Activated CD4-positive, alpha-beta T cell treated with anti-CD3 and anti-CD28 coated beads for 36 hours (primary cell): Measurements from ENCODE around the gene KRTAP12-3. TPM values are rescaled to one million over a fixed set of nuclear protein-coding genes. Genes with fewer than 3 reads are reported as not detected.
"Not testable (repeated sequence)": the region's sequence is repeated elsewhere in the genome, so short reads cannot be mapped to it uniquely, and the experiment has no call there.

ENCODE experiments used
- ATAC-seq: fragments of 200-7000 bp; cut with Tn5 transposase; one replicate; pipeline ENCODE4 v1.10.0; 2021; ENCODE audit warnings: mild to moderate bottlenecking, moderate library complexity
- CTCF ChIA-PET: fragments of 350-600 bp; sonication (Branson Sonifier 250); formaldehyde crosslinking; loops from one replicate; lab custom pipeline; 2021; ENCODE audit warnings: antibody characterized with exemption; lab: Charles Lee
- POLR2A ChIA-PET: fragments of 350-600 bp; sonication (Branson Sonifier 250); formaldehyde crosslinking; loops from one replicate; lab custom pipeline; 2021; ENCODE audit warnings: antibody characterized with exemption, inconsistent platforms; lab: Charles Lee
- DNase-seq: peaks from one replicate; pipeline ENCODE4 v3.0.0-alpha.2; 2020
- H3K27ac Mint-ChIP-seq: one replicate; pipeline ENCODE4 v1.8.0; 2021; ENCODE audit warnings: mixed read lengths
- H3K27me3 Mint-ChIP-seq: one replicate; pipeline ENCODE4 v1.8.0; 2021; ENCODE audit warnings: mixed read lengths
- H3K36me3 Mint-ChIP-seq: one replicate; pipeline ENCODE4 v1.8.0; 2021; ENCODE audit warnings: low read depth, mixed read lengths
- H3K4me1 Mint-ChIP-seq: one replicate; pipeline ENCODE4 v1.8.0; 2021; ENCODE audit warnings: mixed read lengths
- H3K4me3 Mint-ChIP-seq: one replicate; pipeline ENCODE4 v1.8.0; 2021; ENCODE audit warnings: mild to moderate bottlenecking, moderate library complexity, mixed read lengths
- H3K9me3 Mint-ChIP-seq: one replicate; pipeline ENCODE4 v1.8.0; 2021; ENCODE audit warnings: low read depth, mixed read lengths
- intact Hi-C, 2 experiments: fragments of 100-400 bp; cut with DNase I in 1 of 2; cut with micrococcal nuclease in 1 of 2; formaldehyde crosslinking; loops; one replicate each; pipeline versions ENCODE4 v1.14.2 to v1.15.1; 2022 to 2024; cut with DNase I, micrococcal nuclease
- total RNA-seq, 2 experiments: library from RNA; stranded (reverse); gene quantifications; one replicate each; pipeline ENCODE4 v1.2.3, GENCODE V29; 2021

Gene KRTAP12-3
- total RNA-seq, 2 experiments from 2014 or later, result not detected

- H3K4me3 Mint-ChIP-seq, result no peak overlapping the region
- no peak for DNase-seq
- no peak overlapping the region for H3K27ac Mint-ChIP-seq
- ATAC-seq, result no peak
- peaks cover 23% of the 10 kb centered on the region for H3K9me3 Mint-ChIP-seq
- POLR2A ChIA-PET, result no interaction called here
- H3K27me3 Mint-ChIP-seq, result no peaks in the 10 kb centered on the region
- peaks cover 21% of the 10 kb centered on the region for H3K36me3 Mint-ChIP-seq
- intact Hi-C loops, result loop anchor here (5.0 kb wide), 2 partner anchors 36 to 69 kb away; partner anchors contain the start of gene KRTAP12-4 (in 1 of the 2)
- CTCF ChIA-PET, result no interaction called here
- peaks cover 45% of the 10 kb centered on the region for H3K4me1 Mint-ChIP-seq
Observed at GRCh38 chr21:44615911-44616590, 41.7 kb upstream of the KRTAP12-3 start.

GRCh38 chr21:44616591-44616926 lies 41.2 kb upstream of the KRTAP12-3 start:
- peaks cover 45% of the 10 kb centered on the region for H3K4me1 Mint-ChIP-seq
- no peak for DNase-seq
- peaks cover 20% of the 10 kb centered on the region for H3K9me3 Mint-ChIP-seq
- no peak overlapping the region for H3K27ac Mint-ChIP-seq
- intact Hi-C loops, result loop anchor here (5.0 kb wide), 2 partner anchors 36 to 69 kb away; partner anchors contain the start of gene KRTAP12-4 (in 1 of the 2)
- CTCF ChIA-PET, result no interaction called here
- no peak for ATAC-seq
- H3K36me3 Mint-ChIP-seq, result peaks cover 21% of the 10 kb centered on the region
- no peaks in the 10 kb centered on the region for H3K27me3 Mint-ChIP-seq
- POLR2A ChIA-PET, result no interaction called here
- H3K4me3 Mint-ChIP-seq, result no peak overlapping the region

- Mint-ChIP-seq H3K4me1 (peaks cover 45% of the 10 kb centered on the region), H3K4me3 (no peak overlapping the region), H3K36me3 (peaks cover 21% of the 10 kb centered on the region), H3K9me3 (peaks cover 20% of the 10 kb centered on the region), H3K27me3 (no peaks in the 10 kb centered on the region), H3K27ac (no peak overlapping the region)
- no peak for DNase-seq
- ChIA-PET POLR2A (no interaction called here), CTCF (no interaction called here)
- intact Hi-C loops, result loop anchor here (5.0 kb wide), 2 partner anchors 35 to 70 kb away; partner anchors contain the start of gene KRTAP12-4 (in 1 of the 2)
- no peak for ATAC-seq
Observed at GRCh38 chr21:44617071-44617501, 40.6 kb upstream of the KRTAP12-3 start.

- H3K4me3 Mint-ChIP-seq, result peak overlapping the region; percentile 18
- peaks cover 45% of the 10 kb centered on the region for H3K4me1 Mint-ChIP-seq
- ChIA-PET CTCF (interaction anchor here (0.8 kb wide), 1 partner anchor 9 kb away, joined by 3 read pairs; no protein-coding TSS in a partner anchor), POLR2A (interaction anchor here (1.0 kb wide), 1 partner anchor 254 kb away, joined by 3 read pairs; no protein-coding TSS in a partner anchor)
- no peaks in the 10 kb centered on the region for H3K27me3 Mint-ChIP-seq
- intact Hi-C loops, result loop anchor here (5.0 kb wide), 2 partner anchors 34 to 71 kb away; partner anchors contain the start of gene KRTAP12-4 (in 1 of the 2)
- ATAC-seq, result peak; percentile 64
- H3K9me3 Mint-ChIP-seq, result peaks cover 31% of the 10 kb centered on the region
- peak; percentile 27 for DNase-seq
- peaks cover 21% of the 10 kb centered on the region for H3K36me3 Mint-ChIP-seq
- peak overlapping the region; percentile 90 for H3K27ac Mint-ChIP-seq
Observed at GRCh38 chr21:44618504-44618903, 39.2 kb upstream of the KRTAP12-3 start.

- CTCF ChIA-PET, result interaction anchor here (0.5 to 0.8 kb wide), 2 partner anchors 10 to 510 kb away, joined by 3 read pairs; no protein-coding TSS in a partner anchor
- intact Hi-C loops, result loop anchor here (5.0 kb wide), 2 partner anchors 33 to 72 kb away; partner anchors contain the start of gene KRTAP12-4 (in 1 of the 2)
Observed at GRCh38 chr21:44618909-44619308, 38.8 kb upstream of the KRTAP12-3 start.

GRCh38 chr21:44619886-44620285 lies 37.8 kb upstream of the KRTAP12-3 start:
- Mint-ChIP-seq H3K27me3 (no peaks in the 10 kb centered on the region), H3K27ac (peak overlapping the region; percentile 14), H3K4me1 (peaks cover 45% of the 10 kb centered on the region), H3K36me3 (peaks cover 22% of the 10 kb centered on the region), H3K9me3 (peaks cover 45% of the 10 kb centered on the region), H3K4me3 (no peak overlapping the region)
- CTCF ChIA-PET, result interaction anchor here (0.5 kb wide), 1 partner anchor 820 kb away, joined by 3 read pairs; no protein-coding TSS in a partner anchor
- POLR2A ChIA-PET, result no interaction called here
- intact Hi-C loops, result loop anchor here (5.0 kb wide), 2 partner anchors 32 to 73 kb away; partner anchors contain the start of gene KRTAP12-4 (in 1 of the 2)
- ATAC-seq (no peak), DNase-seq (no peak)

More at GRCh38 chr21:44618909-44619308, 38.8 kb upstream of the KRTAP12-3 start:
- H3K27ac Mint-ChIP-seq, result peak overlapping the region; percentile 90
- POLR2A ChIA-PET, result interaction anchor here (1.0 kb wide), 1 partner anchor 254 kb away, joined by 3 read pairs; no protein-coding TSS in a partner anchor
- peaks cover 35% of the 10 kb centered on the region for H3K9me3 Mint-ChIP-seq
- peak overlapping the region; percentile 18 for H3K4me3 Mint-ChIP-seq
- DNase-seq, result peak; percentile 67
- peak; percentile 99 for ATAC-seq
- H3K4me1 Mint-ChIP-seq, result peaks cover 45% of the 10 kb centered on the region
- no peaks in the 10 kb centered on the region for H3K27me3 Mint-ChIP-seq
- H3K36me3 Mint-ChIP-seq, result peaks cover 21% of the 10 kb centered on the region

- Mint-ChIP-seq H3K27me3 (no peaks in the 10 kb centered on the region), H3K27ac (no peak overlapping the region), H3K9me3 (peaks cover 43% of the 10 kb centered on the region), H3K4me3 (no peak overlapping the region), H3K36me3 (peaks cover 22% of the 10 kb centered on the region), H3K4me1 (peaks cover 25% of the 10 kb centered on the region)
- ATAC-seq (no peak), DNase-seq (no peak)
- CTCF ChIA-PET, result no interaction called here
- intact Hi-C loops, result no loop called here
- POLR2A ChIA-PET, result no interaction called here
Observed at GRCh38 chr21:44623575-44623974, 34.2 kb upstream of the KRTAP12-3 start.

GRCh38 chr21:44625756-44626155 lies 32.0 kb upstream of the KRTAP12-3 start:
- no peak for ATAC-seq
- Mint-ChIP-seq H3K36me3 (peaks cover 5% of the 10 kb centered on the region), H3K4me1 (peaks cover 22% of the 10 kb centered on the region), H3K27me3 (no peaks in the 10 kb centered on the region), H3K4me3 (no peak overlapping the region), H3K9me3 (peaks cover 38% of the 10 kb centered on the region), H3K27ac (no peak overlapping the region)
- CTCF ChIA-PET, result no interaction called here
- POLR2A ChIA-PET, result no interaction called here
- DNase-seq, result no peak
- intact Hi-C loops, result no loop called here

- H3K36me3 Mint-ChIP-seq, result peaks cover 3% of the 10 kb centered on the region
- intact Hi-C loops, result no loop called here
- no peaks in the 10 kb centered on the region for H3K27me3 Mint-ChIP-seq
- ChIA-PET POLR2A (no interaction called here), CTCF (no interaction called here)
- H3K4me1 Mint-ChIP-seq, result peaks cover 21% of the 10 kb centered on the region
- no peak for ATAC-seq
- peaks cover 41% of the 10 kb centered on the region for H3K9me3 Mint-ChIP-seq
- H3K4me3 Mint-ChIP-seq, result no peak overlapping the region
- no peak overlapping the region for H3K27ac Mint-ChIP-seq
- no peak for DNase-seq
Observed at GRCh38 chr21:44626262-44626661, 31.5 kb upstream of the KRTAP12-3 start.

GRCh38 chr21:44626673-44627143 lies 31.0 kb upstream of the KRTAP12-3 start, which contains the start of gene KRTAP10-9:
TSS of gene KRTAP10-9 (plus strand) at chr21:44627093. CDS start at chr21:44627172, 79 bp downstream.
- ChIA-PET POLR2A (no interaction called here), CTCF (no interaction called here)
- no peaks in the 10 kb centered on the region for H3K27me3 Mint-ChIP-seq
- peaks cover 43% of the 10 kb centered on the region for H3K9me3 Mint-ChIP-seq
- DNase-seq (no peak), ATAC-seq (no peak)
- H3K4me3 Mint-ChIP-seq, result no peak within 1 kb of the TSS
- H3K4me1 Mint-ChIP-seq, result peaks cover 21% of the 10 kb centered on the region
- H3K27ac Mint-ChIP-seq, result no peak within 1 kb of the TSS
- peaks cover 5% of the 10 kb centered on the region for H3K36me3 Mint-ChIP-seq
- intact Hi-C loops, result no loop called here

- ATAC-seq, H3K4me3 Mint-ChIP-seq, CTCF ChIA-PET, H3K36me3 Mint-ChIP-seq, intact Hi-C loops, DNase-seq, H3K27ac Mint-ChIP-seq, H3K27me3 Mint-ChIP-seq, POLR2A ChIA-PET: not testable (repeated sequence)
- H3K9me3 Mint-ChIP-seq, result peaks cover 47% of the 10 kb centered on the region
- H3K4me1 Mint-ChIP-seq, result peaks cover 21% of the 10 kb centered on the region
Observed at GRCh38 chr21:44627181-44627822, 30.4 kb upstream of the KRTAP12-3 start.
